H1 (cell line): Measurements from ENCODE around the gene LTBP1. TPM values are rescaled to one million over a fixed set of nuclear protein-coding genes. Genes with fewer than 3 reads are reported as not detected.

Source experiments
- ATF3 ChIP-seq: IDR thresholded peaks from 2 replicates; pipeline ENCODE4 v1.6.1; 2011; ENCODE audit warnings: low read depth, mild to moderate bottlenecking, low read length; ENCODE audit not compliant: insufficient read depth
- CBX8 ChIP-seq: fragments of 300-800, 300-1000 bp; sonication (generic); IDR thresholded peaks from 2 replicates; pipeline ENCODE4 v1.7.1; 2016; ENCODE audit warnings: low read depth, low read length, borderline replicate concordance
- CHD1 ChIP-seq: IDR thresholded peaks from 2 replicates; pipeline ENCODE4 v1.6.1; 2012; ENCODE audit warnings: low read depth, low read length, improper control_type of control experiment
- E2F6 ChIP-seq: IDR thresholded peaks from 2 replicates; pipeline ENCODE4 v1.6.1; 2012; ENCODE audit warnings: inconsistent platforms
- TAF7 ChIP-seq: optimal IDR thresholded peaks from 2 replicates; pipeline ENCODE3; 2011; ENCODE audit warnings: low read depth, mild to moderate bottlenecking, inconsistent platforms, low read length, moderate library complexity, borderline replicate concordance
- TBP ChIP-seq: IDR thresholded peaks from 2 replicates; pipeline ENCODE4 v1.6.1; 2011; ENCODE audit warnings: low read depth, low read length, improper control_type of control experiment
- polyA plus RNA-seq, 7 experiments: library from polyadenylated mRNA; depleted of rRNA in 3 of 7; stranded (reverse) in 5 of 7; unstranded in 2 of 7; fragments of >200 nt in 5 of 7; fragments of 200-250 nt in 2 of 7; gene quantifications; 1 replicate in 5 of 7; 2 replicates in 1 of 7; 4 replicates in 1 of 7; pipeline versions ENCODE4 v1.2.1 to v1.2.3, GENCODE V29; 2011 to 2013; ENCODE audit warnings: missing spikeins in 2 of 7, mixed read lengths in 2 of 7
- total RNA-seq: library from RNA; stranded (reverse); fragmentation: NEBNext Ultra II Directional; extraction: Animal tissue kit (Norgen Biotek cat#: 25700); gene quantifications from 2 replicates; pipeline ENCODE4 v1.2.1, GENCODE V29; 2021

Gene LTBP1
- total and polyA plus RNA-seq, 2 of the 8 experiments (the other 6 are each of a cell fraction or from before 2014, with no cell fraction given) = 15.4 to 24.7 TPM

DNA sequence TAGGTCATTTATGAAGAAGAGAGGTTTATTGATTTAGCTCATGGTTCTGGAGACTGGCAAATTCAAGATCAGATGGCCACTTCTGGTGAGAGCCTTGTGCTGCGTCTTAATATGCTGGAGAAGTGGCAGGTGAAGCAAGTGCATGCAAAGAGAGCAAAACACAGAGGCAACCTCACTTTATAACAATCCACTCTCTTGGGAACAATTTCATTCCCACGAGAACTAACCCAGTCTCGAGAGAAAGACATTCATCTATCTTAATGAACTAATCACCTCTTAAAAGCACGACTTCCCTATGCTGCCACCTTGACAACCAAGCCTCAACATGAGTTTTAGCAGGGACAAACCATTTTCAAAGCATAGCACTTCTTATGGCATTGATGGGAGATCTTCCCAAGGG, 343.2 kb downstream of the LTBP1 start (continued):
- TF ChIP-seq E2F6 = no peak
- no peak for TF ChIP-seq TAF7
- no peak for TF ChIP-seq CHD1
- no peak for TF ChIP-seq ATF3
- no peak for TF ChIP-seq TBP
- no peak for TF ChIP-seq CBX8
